ENCODE data around the gene CACNB1.
A peak's percentile ranks its signal among the peaks of the same experiment; 100 is the strongest.

CACNB1 gene

GRCh38 chr17:39200070-39200879, 2.8 kb upstream of the CACNB1 start, which contains the start of gene RPL19:
Gene RPL19 (plus strand): TSS chr17:39200283. CDS start chr17:39200345, 62 bp downstream.
- peak; percentile 92 for DNase-seq

GRCh38 chr17:39199820-39200069, 2.3 kb upstream of the CACNB1 start:
- peak; percentile 98 for DNase-seq

- DNase-seq = no peak
These were observed 707 bp upstream of the CACNB1 start for GRCh38 chr17:39198186-39198566.

- DNase-seq = peak; percentile 52
These were observed 619 bp downstream of the CACNB1 start for GRCh38 chr17:39196808-39197291.

- DNase-seq = no peak
These were observed 1.1 kb downstream of the CACNB1 start for GRCh38 chr17:39196241-39196807.

GRCh38 chr17:39195568-39196160, 1.8 kb downstream of the CACNB1 start:
- no peak for DNase-seq

- DNase-seq = peak; percentile 54
These were observed 2.4 kb downstream of the CACNB1 start for GRCh38 chr17:39194985-39195524.

GRCh38 chr17:39194089-39194984, 3.1 kb downstream of the CACNB1 start:
- peak; percentile 89 for DNase-seq

- no peak for DNase-seq
These were observed 4.1 kb downstream of the CACNB1 start for GRCh38 chr17:39193346-39193745.

GRCh38 chr17:39192901-39193300, 4.6 kb downstream of the CACNB1 start:
- no peak for DNase-seq

GRCh38 chr17:39191750-39192510, 5.5 kb downstream of the CACNB1 start:
- DNase-seq = no peak

GRCh38 chr17:39187152-39187830, 10.2 kb downstream of the CACNB1 start:
- DNase-seq = no peak

GRCh38 chr17:39186481-39187002, 10.9 kb downstream of the CACNB1 start:
- no peak for DNase-seq

- DNase-seq = no peak
These were observed 13.7 kb downstream of the CACNB1 start for GRCh38 chr17:39183720-39184119.

GRCh38 chr17:39183045-39183444, 14.4 kb downstream of the CACNB1 start:
- DNase-seq = no peak

GRCh38 chr17:39181303-39181702, 16.2 kb downstream of the CACNB1 start:
- DNase-seq = peak; percentile 95

GRCh38 chr17:39178536-39178935, 18.9 kb downstream of the CACNB1 start:
- DNase-seq = no peak

GRCh38 chr17:39177256-39177655, 20.2 kb downstream of the CACNB1 start:
- peak; percentile 63 for DNase-seq

- no peak for DNase-seq
These were observed 21.8 kb downstream of the CACNB1 start for GRCh38 chr17:39175695-39176093.

- peak; percentile 95 for DNase-seq
These were observed 22.4 kb downstream of the CACNB1 start for GRCh38 chr17:39174920-39175694.

All from NCI-H82 (cell line).